ENCODE measurements around the gene RNF225.

DNA sequence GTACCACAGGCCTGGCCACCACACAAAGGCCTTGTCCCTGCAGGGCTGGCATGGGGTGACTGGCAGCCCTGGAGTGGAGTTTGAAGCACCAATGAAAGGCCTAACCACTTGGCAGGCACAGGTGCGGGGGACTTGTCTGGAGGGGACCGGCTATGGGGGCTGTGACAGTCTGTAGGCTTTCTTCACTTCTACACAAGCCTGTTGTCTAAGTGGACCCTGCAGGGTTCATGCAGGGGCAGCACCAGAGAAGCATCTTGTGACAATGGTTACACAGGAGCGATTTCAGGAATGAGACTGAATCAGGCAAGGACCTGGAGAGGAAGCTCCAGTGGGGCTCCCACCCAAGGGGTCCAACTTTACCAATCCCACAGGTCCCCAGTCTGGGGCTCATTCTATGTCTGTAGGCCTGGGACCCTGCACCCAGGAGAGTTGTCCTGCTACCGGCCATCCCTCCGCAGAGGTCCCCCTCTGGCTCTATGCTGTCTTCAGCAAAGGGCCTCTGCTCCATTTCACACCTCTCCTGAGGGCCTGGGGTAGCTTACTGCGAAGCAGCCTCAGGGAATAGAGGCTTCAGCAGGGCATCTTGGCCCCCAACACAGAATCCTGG lies 12.4 kb upstream of the RNF225 start:
- TF ChIP-seq POLR2A (IDR thresholded peaks at IDR 0.05; ENCODE audit: low read depth, low read length) (no peak), POLR2AphosphoS5 (IDR thresholded peaks at IDR 0.05; ENCODE audit: low read depth, low read length) (no peak), TAF1 (IDR thresholded peaks at IDR 0.05; ENCODE audit: low read depth, low read length) (no peak), SPI1 (IDR thresholded peaks at IDR 0.05; ENCODE audit: low read depth, low read length) (no peak), PAX5 (IDR thresholded peaks at IDR 0.05; ENCODE audit: insufficient read depth, low read length, severe bottlenecking) (no peak), POU2F2 (IDR thresholded peaks at IDR 0.05; ENCODE audit: low read depth, low read length) (no peak)
